OCI-LY7 (cell line): ENCODE data around the gene HID1. TPM values are rescaled to one million over a fixed set of nuclear protein-coding genes. Genes with fewer than 3 reads are reported as not detected.

Experiments
- BruUV-seq: library from RNA; stranded (reverse); fragments of 400-500 nt; replicated peaks from 2 replicates; lab custom pipeline; 2021; lab: Mats Ljungman, UMichigan
- CTCF ChIA-PET: fragments of 300-600 bp; sonication (Branson Sonifier 250); formaldehyde crosslinking; loops from one replicate; lab custom pipeline; 2022; ENCODE audit warnings: antibody characterized with exemption; ENCODE audit not compliant: unreplicated experiment; lab: Charles Lee
- POLR2A ChIA-PET: fragments of 300-600 bp; sonication (Branson Sonifier 250); formaldehyde crosslinking; loops from one replicate; lab custom pipeline; 2022; ENCODE audit warnings: antibody characterized with exemption; lab: Charles Lee
- DNase-seq: peaks from one replicate; pipeline ENCODE4 v3.0.0-alpha.2; 2015; ENCODE audit warnings: low spot score
- H2AFZ ChIP-seq: fragments of 200-600 bp; sonication (generic), shearing (Covaris generic); 2 replicates; pipeline ENCODE4 v1.6.1; 2014; ENCODE audit warnings: mild to moderate bottlenecking, antibody characterized with exemption, low read length, moderate library complexity
- H3K27ac ChIP-seq: fragments of 200-600 bp; sonication (generic); 2 replicates; pipeline ENCODE4 v1.5.1; 2014; ENCODE audit warnings: mixed run types, low read depth, mild to moderate bottlenecking, moderate library complexity, low read length, inconsistent platforms; ENCODE audit not compliant: poor library complexity, severe bottlenecking
- H3K36me3 ChIP-seq: fragments of 200-600 bp; sonication (generic); 2 replicates; pipeline ENCODE4 v1.6.1; 2014; ENCODE audit warnings: mild to moderate bottlenecking, antibody characterized with exemption, low read length, moderate library complexity, mixed read lengths; ENCODE audit not compliant: insufficient read depth
- H3K4me1 ChIP-seq: fragments of 200-600 bp; sonication (generic); 2 replicates; pipeline ENCODE4 v1.5.1; 2014; ENCODE audit warnings: mild to moderate bottlenecking, low read length; ENCODE audit not compliant: insufficient read depth, poor library complexity, severe bottlenecking
- H3K4me2 ChIP-seq: fragments of 200-600 bp; sonication (generic); 2 replicates; pipeline ENCODE4 v1.6.1; 2014; ENCODE audit warnings: mild to moderate bottlenecking, low read length
- H3K4me3 ChIP-seq: fragments of 200-600 bp; sonication (generic); 2 replicates; pipeline ENCODE4 v1.5.1; 2014; ENCODE audit warnings: mild to moderate bottlenecking, low read depth, low read length; ENCODE audit not compliant: poor library complexity, severe bottlenecking
- H3K79me2 ChIP-seq: fragments of 200-600 bp; sonication (generic); 2 replicates; pipeline ENCODE4 v1.6.1; 2016; ENCODE audit warnings: low read depth, mild to moderate bottlenecking, low read length, moderate library complexity, mixed read lengths; ENCODE audit not compliant: insufficient read depth
- H3K9me2 ChIP-seq: fragments of 200-600 bp; sonication (generic); 2 replicates; pipeline ENCODE4 v1.6.1; 2016; ENCODE audit warnings: mild to moderate bottlenecking, low read length, mixed read lengths; ENCODE audit not compliant: insufficient read depth
- H3K9me3 ChIP-seq: fragments of 200-600 bp; sonication (generic); 2 replicates; pipeline ENCODE4 v1.6.1; 2014; ENCODE audit warnings: mild to moderate bottlenecking, mixed run types, low read length, mixed read lengths
- H4K20me1 ChIP-seq: fragments of 200-600 bp; sonication (generic); 2 replicates; pipeline ENCODE4 v1.6.1; 2014; ENCODE audit warnings: mild to moderate bottlenecking, antibody characterized with exemption, low read length, moderate library complexity, mixed read lengths; ENCODE audit not compliant: insufficient read depth
- EZH2phosphoT487 ChIP-seq: fragments of 200-600 bp; sonication (generic); IDR thresholded peaks from 2 replicates; pipeline ENCODE4 v1.6.1; 2018; ENCODE audit warnings: low read depth, borderline replicate concordance, mild to moderate bottlenecking, mixed run types, antibody characterized with exemption, low read length, moderate library complexity, mixed read lengths
- intact Hi-C: fragments of 100-400 bp; cut with micrococcal nuclease; formaldehyde crosslinking; loops from one replicate; pipeline ENCODE4 v1.10.0; 2022; ENCODE audit not compliant: unreplicated experiment
- total RNA-seq, 2 experiments: library from RNA; depleted of rRNA in 1 of 2; stranded (reverse); fragments of >200 nt in 1 of 2; shearing (Covaris generic) in 1 of 2; gene quantifications; 2 replicates each; pipeline ENCODE4 v1.2.3, GENCODE V29; 2014 to 2022
- TF ChIP-seq, protein P1 (sequence below): fragments of 200-600 bp; sonication (generic); conservative IDR thresholded peaks from 2 replicates; pipeline ENCODE4 v1.5.1; 2014; ENCODE audit warnings: mild to moderate bottlenecking, antibody characterized with exemption, low read length, moderate library complexity, mixed read lengths

The HID1 gene
- total RNA-seq, 2 experiments from 2014 or later, result 0.35 to 8.5 TPM

DNA sequence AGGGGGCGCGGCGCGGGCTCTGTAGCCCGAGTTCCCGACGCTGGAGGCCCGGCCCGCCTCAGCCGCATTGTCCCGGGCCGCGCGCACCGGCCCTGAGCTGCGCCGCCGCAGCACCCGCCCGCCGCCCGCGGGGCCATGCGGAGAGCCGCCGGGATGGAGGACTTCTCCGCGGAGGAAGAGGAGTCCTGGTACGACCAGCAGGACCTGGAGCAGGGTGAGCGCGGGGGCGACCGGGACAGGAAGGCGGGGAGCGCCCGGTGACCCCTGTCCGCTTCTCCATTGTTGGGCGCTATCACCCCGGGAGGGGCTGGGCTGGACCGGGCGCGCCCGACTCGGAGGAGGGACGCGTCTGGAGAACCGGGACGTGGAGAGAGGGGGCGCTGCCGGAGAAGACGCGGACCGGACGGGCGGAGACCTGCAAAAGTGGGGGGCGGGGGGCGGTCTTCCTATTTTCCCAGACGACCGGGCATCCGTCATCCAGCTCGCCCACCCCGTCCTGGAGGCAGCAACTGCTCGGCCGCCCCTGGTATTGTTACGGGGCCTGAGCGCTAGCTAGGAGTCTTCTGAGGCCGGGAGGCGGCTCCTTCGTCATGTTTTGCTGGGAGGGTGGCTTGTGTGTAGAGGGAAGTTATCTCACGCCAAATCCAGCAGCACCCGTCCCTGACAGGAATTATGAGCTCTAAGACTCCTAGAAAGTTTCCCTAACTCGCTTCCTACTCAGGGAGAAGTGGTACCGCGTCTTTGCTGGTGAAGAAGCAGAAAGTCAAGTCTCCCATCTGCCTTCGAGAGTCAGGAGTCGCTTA is 15.6 kb upstream of the HID1 start:
- ChIA-PET CTCF (interaction anchor here (1.1 kb wide), 1 partner anchor 27 kb away, joined by 5 read pairs; no protein-coding TSS in a partner anchor), POLR2A (interaction anchor here (0.8 to 2.0 kb wide), 6 partner anchors 8 to 55 kb away, joined by 3 to 9 read pairs (median 6); partner anchors contain the start of gene MRPL58)
- H2AFZ ChIP-seq, result peak overlapping the region; percentile 56
- no peak overlapping the region for H3K27ac ChIP-seq
- TF ChIP-seq, protein P1, sequence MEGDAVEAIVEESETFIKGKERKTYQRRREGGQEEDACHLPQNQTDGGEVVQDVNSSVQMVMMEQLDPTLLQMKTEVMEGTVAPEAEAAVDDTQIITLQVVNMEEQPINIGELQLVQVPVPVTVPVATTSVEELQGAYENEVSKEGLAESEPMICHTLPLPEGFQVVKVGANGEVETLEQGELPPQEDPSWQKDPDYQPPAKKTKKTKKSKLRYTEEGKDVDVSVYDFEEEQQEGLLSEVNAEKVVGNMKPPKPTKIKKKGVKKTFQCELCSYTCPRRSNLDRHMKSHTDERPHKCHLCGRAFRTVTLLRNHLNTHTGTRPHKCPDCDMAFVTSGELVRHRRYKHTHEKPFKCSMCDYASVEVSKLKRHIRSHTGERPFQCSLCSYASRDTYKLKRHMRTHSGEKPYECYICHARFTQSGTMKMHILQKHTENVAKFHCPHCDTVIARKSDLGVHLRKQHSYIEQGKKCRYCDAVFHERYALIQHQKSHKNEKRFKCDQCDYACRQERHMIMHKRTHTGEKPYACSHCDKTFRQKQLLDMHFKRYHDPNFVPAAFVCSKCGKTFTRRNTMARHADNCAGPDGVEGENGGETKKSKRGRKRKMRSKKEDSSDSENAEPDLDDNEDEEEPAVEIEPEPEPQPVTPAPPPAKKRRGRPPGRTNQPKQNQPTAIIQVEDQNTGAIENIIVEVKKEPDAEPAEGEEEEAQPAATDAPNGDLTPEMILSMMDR, result 0 out of 2 replicates have a peak, but pooled peaks have one; percentile 9
- TF ChIP-seq EZH2phosphoT487, result peak; percentile 66; the same call in 1 of the 2 replicates
- peak; percentile 15 for DNase-seq
- H3K9me3 ChIP-seq, result no peaks in the 10 kb centered on the region
- peak overlapping the region; percentile 67 for H3K4me3 ChIP-seq
- H3K4me1 ChIP-seq, result peaks cover 32% of the 10 kb centered on the region
- H3K79me2 ChIP-seq, result no peaks in the 10 kb centered on the region
- no peaks in the 10 kb centered on the region for H3K9me2 ChIP-seq
- no TSS peak for BruUV-seq
- H3K4me2 ChIP-seq, result peak overlapping the region; percentile 54
- H4K20me1 ChIP-seq, result no peaks in the 10 kb centered on the region
- H3K36me3 ChIP-seq, result no peaks in the 10 kb centered on the region
- intact Hi-C loops, result no loop called here

DNA sequence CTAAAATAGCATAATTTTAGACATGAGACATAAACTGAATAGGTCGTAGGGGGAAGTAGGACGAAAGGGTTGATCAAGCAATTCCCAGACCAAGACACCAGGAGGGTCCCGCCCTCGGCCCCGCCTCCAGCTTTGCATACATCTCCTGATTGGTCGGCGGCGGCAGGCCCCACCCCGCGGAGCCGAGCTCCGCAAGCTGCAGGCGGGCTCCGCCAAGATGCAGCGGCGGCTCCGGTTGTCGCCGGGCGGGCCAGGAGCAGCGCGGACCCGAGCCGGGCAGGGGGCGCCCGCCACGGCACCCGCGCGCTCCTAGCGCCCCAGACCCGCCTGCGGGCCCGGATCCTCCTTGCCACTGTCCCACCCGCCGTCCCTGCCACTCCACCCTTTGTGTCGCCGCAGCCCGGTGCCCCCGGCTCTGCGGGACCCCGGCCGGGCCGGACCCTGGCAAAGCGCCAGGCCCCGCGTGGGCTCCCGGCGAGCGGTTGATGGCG is 14.9 kb upstream of the HID1 start, which contains the start of gene CDR2L:
Gene CDR2L, plus strand, starts transcription at position 215 of the 491 bp plus-strand sequence. CDS start 412 bp downstream, outside the sequence.
- CTCF ChIA-PET, result interaction anchor here (0.6 to 1.1 kb wide), 2 partner anchors 23 to 27 kb away, joined by 4 to 5 read pairs; no protein-coding TSS in a partner anchor
- peak; percentile 96 for DNase-seq
- no peak within 1 kb of the TSS for H3K27ac ChIP-seq
- POLR2A ChIA-PET, result interaction anchor here (0.8 to 2.0 kb wide), 5 partner anchors 9 to 54 kb away, joined by 3 to 9 read pairs (median 6); partner anchors contain the start of gene MRPL58
- peak within 1 kb of the TSS; percentile 56 for H2AFZ ChIP-seq
- H3K36me3 ChIP-seq, result no peaks in the 10 kb centered on the region
- H3K9me2 ChIP-seq, result no peaks in the 10 kb centered on the region
- H3K4me2 ChIP-seq, result peak within 1 kb of the TSS; percentile 54
- H3K4me1 ChIP-seq, result peaks cover 35% of the 10 kb centered on the region
- peak within 1 kb of the TSS; percentile 67 for H3K4me3 ChIP-seq
- H3K9me3 ChIP-seq, result no peaks in the 10 kb centered on the region
- no peaks in the 10 kb centered on the region for H3K79me2 ChIP-seq
- no TSS peak for BruUV-seq
- TF ChIP-seq, protein P1, result peak; percentile 20
- TF ChIP-seq EZH2phosphoT487, result no peak
- H4K20me1 ChIP-seq, result no peaks in the 10 kb centered on the region
- intact Hi-C loops, result no loop called here
